PC-9 (cell line): Measurements from ENCODE around the gene RAB31.

ENCODE experiments used
- CTCF ChIP-seq: fragments of 200-600 bp; sonication (generic); conservative IDR thresholded peaks from 2 replicates; pipeline ENCODE4 v1.6.1; 2017; ENCODE audit warnings: mixed run types, antibody characterized with exemption, mild to moderate bottlenecking, moderate library complexity
- EZH2 ChIP-seq: fragments of 200-600 bp; sonication (generic); IDR thresholded peaks from 2 replicates; pipeline ENCODE4 v1.8.0; 2017; ENCODE audit warnings: antibody characterized with exemption, low read depth

- TF ChIP-seq CTCF (no peak), EZH2 (no peak)
These were observed 1.8 kb upstream of the RAB31 start for GRCh38 chr18:9706081-9706935.
